Measurements from ENCODE around the gene ITIH4. TPM values are rescaled to one million over a fixed set of nuclear protein-coding genes. Genes with fewer than 3 reads are reported as not detected.

ITIH4 gene
- total and polyA plus RNA-seq, 4 donors: 4.5 to 33.8 (median 12.0) TPM

DNA sequence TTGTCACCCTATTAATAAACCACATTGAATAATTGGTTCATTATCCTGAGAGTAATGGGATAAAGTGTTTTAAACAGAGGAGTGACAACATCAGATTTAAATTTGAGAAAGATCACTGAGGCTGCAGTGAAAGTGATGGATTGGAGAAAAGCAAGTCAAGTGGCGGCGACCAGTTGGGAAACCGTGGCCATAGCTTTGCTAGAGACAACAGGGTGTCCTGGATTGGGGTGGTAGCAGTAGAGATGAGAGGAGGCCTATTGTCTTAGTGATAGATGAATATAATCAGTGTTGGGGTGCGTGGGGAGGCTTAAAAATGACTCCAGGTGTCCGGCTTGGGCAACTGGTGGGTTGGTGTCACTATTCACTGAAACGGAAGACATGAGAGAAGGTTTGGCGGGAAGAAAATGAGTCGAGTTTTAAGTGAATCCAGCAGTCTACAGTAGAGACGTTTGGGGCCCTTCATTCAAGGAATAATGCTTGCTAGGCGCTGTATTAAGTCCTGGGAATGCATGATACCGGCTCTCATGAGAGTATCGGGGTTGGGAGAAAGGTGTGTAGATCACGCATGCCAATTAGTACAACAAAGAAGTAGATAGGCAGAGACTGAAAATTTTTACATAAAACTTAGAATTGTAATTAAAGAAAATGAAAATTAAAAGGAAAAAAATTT, 60.6 kb downstream of the ITIH4 start:
- no peak overlapping the region for H3K27ac ChIP-seq (ENCODE audit: low read depth in 1 of 2, low read length in 1 of 2)
- peaks cover 7 to 20% (median 14%) of the 10 kb centered on the region in 4 donors for H3K36me3 ChIP-seq (ENCODE audit: control insufficient read depth in 4 of 4, insufficient read depth in 4 of 4, low read length in 4 of 4)
- no peaks in the 10 kb centered on the region for H3K9me3 ChIP-seq (ENCODE audit: control insufficient read depth in 4 of 4, insufficient read depth in 3 of 4, low read length in 3 of 4)
- ATAC-seq (ENCODE audit: insufficient read depth, low FRiP score): no peak
- peaks cover 0 to 9% (median 4%) of the 10 kb centered on the region in 5 donors for H3K4me1 ChIP-seq (ENCODE audit: control insufficient read depth in 5 of 5, insufficient read depth in 5 of 5, low read length in 5 of 5)
- 18 to 24% methylated on average over 13 of the region's 13 CpGs for WGBS, 2 donors
- peak in 2 of 3 donors; percentile 13 to 18 for DNase-seq
- H3K27me3 ChIP-seq (ENCODE audit: control insufficient read depth in 3 of 3, insufficient read depth in 3 of 3, low read length in 2 of 3): no peaks in the 10 kb centered on the region
- peak overlapping the region; percentile 72 to 75 for H3K9ac ChIP-seq (ENCODE audit: insufficient read depth in 1 of 2, low read length in 2 of 2)
- H3K4me3 ChIP-seq: peak overlapping the region; percentile 83
- TF ChIP-seq, protein P1, sequence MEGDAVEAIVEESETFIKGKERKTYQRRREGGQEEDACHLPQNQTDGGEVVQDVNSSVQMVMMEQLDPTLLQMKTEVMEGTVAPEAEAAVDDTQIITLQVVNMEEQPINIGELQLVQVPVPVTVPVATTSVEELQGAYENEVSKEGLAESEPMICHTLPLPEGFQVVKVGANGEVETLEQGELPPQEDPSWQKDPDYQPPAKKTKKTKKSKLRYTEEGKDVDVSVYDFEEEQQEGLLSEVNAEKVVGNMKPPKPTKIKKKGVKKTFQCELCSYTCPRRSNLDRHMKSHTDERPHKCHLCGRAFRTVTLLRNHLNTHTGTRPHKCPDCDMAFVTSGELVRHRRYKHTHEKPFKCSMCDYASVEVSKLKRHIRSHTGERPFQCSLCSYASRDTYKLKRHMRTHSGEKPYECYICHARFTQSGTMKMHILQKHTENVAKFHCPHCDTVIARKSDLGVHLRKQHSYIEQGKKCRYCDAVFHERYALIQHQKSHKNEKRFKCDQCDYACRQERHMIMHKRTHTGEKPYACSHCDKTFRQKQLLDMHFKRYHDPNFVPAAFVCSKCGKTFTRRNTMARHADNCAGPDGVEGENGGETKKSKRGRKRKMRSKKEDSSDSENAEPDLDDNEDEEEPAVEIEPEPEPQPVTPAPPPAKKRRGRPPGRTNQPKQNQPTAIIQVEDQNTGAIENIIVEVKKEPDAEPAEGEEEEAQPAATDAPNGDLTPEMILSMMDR (IDR thresholded peaks at IDR 0.05; ENCODE audit: control extremely low read depth, extremely low read depth): no peak

DNA sequence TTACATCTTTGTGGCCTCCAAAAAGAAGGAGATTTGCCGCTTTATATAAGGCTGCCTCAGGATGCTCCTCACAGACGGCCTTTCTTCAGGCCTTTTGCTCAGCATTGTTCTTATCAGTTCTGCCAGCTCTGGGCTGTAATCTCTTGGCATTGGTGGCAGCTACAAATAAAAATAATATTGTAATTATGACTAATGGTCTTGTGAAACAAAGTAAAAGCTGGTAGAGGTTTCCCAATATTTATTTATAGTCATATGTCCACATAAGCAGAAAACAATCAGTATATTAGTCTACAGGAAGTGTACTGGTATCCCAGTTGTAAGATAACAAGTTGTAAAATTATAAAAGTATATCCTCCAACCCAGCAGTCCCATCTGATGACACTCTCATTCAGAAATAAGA, 67.0 kb downstream of the ITIH4 start:
- Histone ChIP-seq H3K9ac (ENCODE audit: insufficient read depth in 1 of 2, low read length in 2 of 2) (no peak overlapping the region), H3K27me3 (ENCODE audit: control insufficient read depth in 3 of 3, insufficient read depth in 3 of 3, low read length in 2 of 3) (no peaks in the 10 kb centered on the region), H3K27ac (ENCODE audit: low read depth in 1 of 2, low read length in 1 of 2) (peak overlapping the region in 1 of 2 donors; percentile 38), H3K36me3 (ENCODE audit: control insufficient read depth in 4 of 4, insufficient read depth in 4 of 4, low read length in 4 of 4) (peaks cover 18 to 59% (median 24%) of the 10 kb centered on the region in 4 donors), H3K4me1 (ENCODE audit: control insufficient read depth in 5 of 5, insufficient read depth in 5 of 5, low read length in 5 of 5) (no peaks in the 10 kb centered on the region), H3K9me3 (ENCODE audit: control insufficient read depth in 4 of 4, insufficient read depth in 3 of 4, low read length in 3 of 4) (no peaks in the 10 kb centered on the region), H3K4me3 (no peak overlapping the region)
- WGBS, 2 donors: 85 to 89% methylated on average over 2 of the region's 2 CpGs
- ATAC-seq (ENCODE audit: insufficient read depth, low FRiP score) (no peak), DNase-seq (no peak)
- TF ChIP-seq, protein P1 (IDR thresholded peaks at IDR 0.05; ENCODE audit: control extremely low read depth, extremely low read depth): no peak

Small RNAs within 50 kb of the gene (small RNA-seq; reads per million reads assigned to genes)
- gene MIR8064 (ENCODE audit: low replicate concordance) (not detected), gene MUSTN1 (ENCODE audit: low replicate concordance) (not detected)

Other genes with a start within 250 kb of the ITIH4 start
- gene PBRM1, start 144.8 kb downstream of the ITIH4 start, total RNA-seq: 10 to 100 TPM; 63.8 to 92.8 TPM
- gene PBRM1, start 144.8 kb downstream of the ITIH4 start, polyA plus RNA-seq: 10 to 100 TPM in 1 of 2 donors, 1 to 10 TPM in 1; 9.8 to 17.6 TPM
- gene GNL3, start 144.6 kb downstream of the ITIH4 start, total RNA-seq: 10 to 100 TPM; 57.5 to 84.6 TPM
- 10 to 100 TPM; 71.3 to 73.4 TPM for gene GNL3, start 144.6 kb downstream of the ITIH4 start, polyA plus RNA-seq
- gene GLT8D1, start 124.9 kb downstream of the ITIH4 start, total RNA-seq: 10 to 100 TPM; 54.1 to 85.5 TPM
- gene GLT8D1, start 124.9 kb downstream of the ITIH4 start, polyA plus RNA-seq: 10 to 100 TPM; 35.4 to 42.5 TPM
- gene SPCS1, start 124.6 kb downstream of the ITIH4 start, total RNA-seq: 10 to 100 TPM; 63.3 to 94.1 TPM
- 100 to 1,000 TPM in 1 of 2 donors, 10 to 100 TPM in 1; 97.4 to 139 TPM for gene SPCS1, start 124.6 kb downstream of the ITIH4 start, polyA plus RNA-seq
- gene NEK4, start 59.7 kb downstream of the ITIH4 start, total RNA-seq: 10 to 100 TPM; 29.4 to 39.9 TPM
- gene NEK4, start 59.7 kb downstream of the ITIH4 start, polyA plus RNA-seq: 1 to 10 TPM; 5.8 to 8.7 TPM
- under 1 TPM; 0.11 to 0.34 TPM for gene ITIH1, start 53.1 kb downstream of the ITIH4 start, total RNA-seq
- gene ITIH1, start 53.1 kb downstream of the ITIH4 start, polyA plus RNA-seq: under 1 TPM; 0.35 to 0.50 TPM
- 1 to 10 TPM in 1 of 2 donors, under 1 TPM in 1; 0.54 to 2.6 TPM for gene ITIH3, start 35.9 kb downstream of the ITIH4 start, total RNA-seq
- gene ITIH3, start 35.9 kb downstream of the ITIH4 start, polyA plus RNA-seq: 1 to 10 TPM in 1 of 2 donors, under 1 TPM in 1; 0.76 to 3.2 TPM
- gene MUSTN1, start 4.3 kb upstream of the ITIH4 start, total RNA-seq: 10 to 100 TPM in 1 of 2 donors, 1 to 10 TPM in 1; 3.3 to 10.9 TPM
- 10 to 100 TPM in 1 of 2 donors, 1 to 10 TPM in 1; 4.6 to 39.0 TPM for gene MUSTN1, start 4.3 kb upstream of the ITIH4 start, polyA plus RNA-seq
- 10 to 100 TPM; 21.9 to 62.5 TPM for gene STIMATE, start 66.9 kb upstream of the ITIH4 start, total RNA-seq
- 10 to 100 TPM; 18.6 to 19.0 TPM for gene STIMATE, start 66.9 kb upstream of the ITIH4 start, polyA plus RNA-seq
- 10 to 100 TPM; 15.5 to 19.2 TPM for gene SFMBT1, start 215.4 kb upstream of the ITIH4 start, total RNA-seq
- 1 to 10 TPM; 3.4 to 4.0 TPM for gene SFMBT1, start 215.4 kb upstream of the ITIH4 start, polyA plus RNA-seq

Measured in lung (tissue), 13 donors.